MV-4-11 (cell line): ENCODE measurements around the gene ABLIM2.

Experiments
- DNase-seq: peaks from one replicate; lab custom pipeline; 2025; lab: John Stamatoyannopoulos, UW

The ABLIM2 gene

DNA sequence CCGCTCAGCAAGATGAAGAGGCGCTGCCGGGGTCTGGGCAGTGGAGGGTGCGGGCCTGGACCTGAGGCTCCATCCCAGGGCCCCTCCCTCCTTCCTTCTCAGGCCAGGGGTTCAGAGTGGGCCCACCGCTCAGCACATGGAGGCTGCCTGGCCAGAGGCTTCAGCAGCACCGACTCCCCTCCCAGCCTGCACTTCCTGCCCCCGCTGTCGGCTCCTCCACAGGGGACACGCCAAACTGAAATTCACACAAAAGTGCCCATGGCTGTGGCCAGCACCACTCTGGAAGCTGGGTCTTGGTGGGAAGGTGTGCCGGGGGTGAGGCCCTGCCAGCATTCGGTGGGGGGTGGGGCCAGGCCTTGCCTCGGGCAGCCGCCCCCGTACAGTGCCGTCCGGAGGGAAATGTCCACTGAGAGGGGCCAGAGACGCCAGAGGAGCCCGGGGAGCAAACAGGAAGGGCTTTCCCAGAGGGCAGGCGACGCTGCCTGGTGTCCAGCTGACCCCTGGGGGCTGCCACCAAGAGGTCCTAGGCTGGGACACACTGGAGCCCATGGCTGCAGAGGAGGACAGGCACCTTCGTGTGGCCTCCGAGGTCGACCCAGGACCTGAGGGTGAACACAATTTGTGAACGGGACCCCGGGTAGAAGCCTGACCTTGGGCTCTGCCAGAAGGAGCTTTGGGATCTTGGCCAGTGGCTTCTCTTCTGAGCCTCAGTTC is 134.4 kb downstream of the ABLIM2 start:
- DNase-seq, result no peak

DNA sequence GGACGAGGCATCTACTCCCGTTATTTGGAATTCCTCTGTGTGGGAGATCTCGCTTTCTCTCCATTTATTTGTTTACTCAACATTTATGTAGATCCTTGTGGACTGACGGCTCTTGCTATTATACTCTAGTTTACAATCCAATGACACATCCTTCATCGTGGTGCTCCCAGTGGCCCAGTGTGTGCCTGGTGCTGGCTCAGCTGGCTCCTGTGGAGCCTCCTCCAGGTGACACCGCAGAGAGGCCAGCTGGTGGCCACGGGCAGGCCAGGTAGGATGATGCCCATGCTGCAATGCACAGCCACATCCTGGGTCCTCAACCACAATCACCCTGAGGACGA is 134.9 kb downstream of the ABLIM2 start:
- no peak for DNase-seq

DNA sequence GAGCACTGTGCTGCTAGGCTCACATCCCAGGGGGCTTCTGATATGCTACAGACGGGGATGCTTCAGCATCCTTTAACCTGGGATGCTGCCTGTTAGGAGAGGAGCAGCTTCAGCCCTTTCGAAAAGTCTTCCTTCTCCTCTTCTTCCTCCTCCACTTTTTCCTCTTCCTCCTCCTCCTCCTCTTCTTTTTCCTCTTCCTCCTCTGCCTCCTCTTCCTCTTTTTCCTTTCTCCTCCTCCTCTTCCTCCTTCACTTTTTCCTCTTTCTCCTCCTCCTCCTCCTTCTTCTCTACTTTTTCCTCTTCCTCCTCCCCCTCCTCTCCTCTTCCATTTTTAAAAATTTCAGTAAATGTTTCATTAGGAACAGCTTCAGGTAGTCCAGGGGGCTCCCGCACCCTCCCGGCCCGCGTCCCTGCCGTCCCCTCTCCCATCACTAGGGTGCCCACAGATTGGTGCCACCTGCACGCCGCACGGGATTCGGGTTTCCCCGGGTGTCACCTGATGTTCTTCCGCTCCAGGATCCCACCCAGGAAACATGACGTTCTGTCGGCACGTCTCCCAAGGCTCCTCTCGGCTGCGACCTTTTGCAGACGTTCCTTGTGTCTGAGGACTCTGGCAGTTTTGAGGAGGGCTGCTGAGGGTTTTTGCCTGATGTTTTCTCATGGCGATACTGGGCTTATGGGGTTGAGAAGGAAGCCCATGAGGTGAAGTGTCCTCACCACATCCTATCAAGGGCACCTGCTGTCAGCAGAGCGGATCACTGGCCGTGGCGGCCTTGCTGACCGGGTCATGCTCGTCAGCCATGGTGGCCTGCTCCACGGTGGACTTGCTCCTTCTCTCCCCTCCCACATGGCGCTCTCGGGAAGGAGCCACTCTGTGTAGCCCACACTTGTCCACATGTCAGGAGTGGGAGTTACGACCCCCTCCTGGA is 135.6 kb downstream of the ABLIM2 start:
- no peak for DNase-seq

DNA sequence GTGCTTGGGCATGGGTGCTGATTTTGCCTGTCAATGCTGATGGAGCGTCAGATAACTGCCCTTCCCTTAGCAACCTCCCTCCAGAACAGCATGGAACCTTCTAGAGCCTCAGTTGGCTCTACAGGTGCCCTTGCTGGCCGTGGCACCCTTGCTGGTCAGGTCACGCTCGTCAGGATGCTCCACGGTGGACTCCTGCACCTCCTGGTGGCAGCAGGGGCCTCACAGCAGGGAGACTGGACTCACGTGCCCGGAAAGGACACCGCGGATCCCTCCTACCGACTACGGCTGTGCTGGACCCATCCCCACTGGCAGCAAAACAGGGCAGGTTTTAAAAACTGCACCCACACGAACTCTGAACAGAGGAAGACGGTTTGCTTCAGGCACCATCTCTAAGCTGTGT is 136.8 kb downstream of the ABLIM2 start:
- no peak for DNase-seq

DNA sequence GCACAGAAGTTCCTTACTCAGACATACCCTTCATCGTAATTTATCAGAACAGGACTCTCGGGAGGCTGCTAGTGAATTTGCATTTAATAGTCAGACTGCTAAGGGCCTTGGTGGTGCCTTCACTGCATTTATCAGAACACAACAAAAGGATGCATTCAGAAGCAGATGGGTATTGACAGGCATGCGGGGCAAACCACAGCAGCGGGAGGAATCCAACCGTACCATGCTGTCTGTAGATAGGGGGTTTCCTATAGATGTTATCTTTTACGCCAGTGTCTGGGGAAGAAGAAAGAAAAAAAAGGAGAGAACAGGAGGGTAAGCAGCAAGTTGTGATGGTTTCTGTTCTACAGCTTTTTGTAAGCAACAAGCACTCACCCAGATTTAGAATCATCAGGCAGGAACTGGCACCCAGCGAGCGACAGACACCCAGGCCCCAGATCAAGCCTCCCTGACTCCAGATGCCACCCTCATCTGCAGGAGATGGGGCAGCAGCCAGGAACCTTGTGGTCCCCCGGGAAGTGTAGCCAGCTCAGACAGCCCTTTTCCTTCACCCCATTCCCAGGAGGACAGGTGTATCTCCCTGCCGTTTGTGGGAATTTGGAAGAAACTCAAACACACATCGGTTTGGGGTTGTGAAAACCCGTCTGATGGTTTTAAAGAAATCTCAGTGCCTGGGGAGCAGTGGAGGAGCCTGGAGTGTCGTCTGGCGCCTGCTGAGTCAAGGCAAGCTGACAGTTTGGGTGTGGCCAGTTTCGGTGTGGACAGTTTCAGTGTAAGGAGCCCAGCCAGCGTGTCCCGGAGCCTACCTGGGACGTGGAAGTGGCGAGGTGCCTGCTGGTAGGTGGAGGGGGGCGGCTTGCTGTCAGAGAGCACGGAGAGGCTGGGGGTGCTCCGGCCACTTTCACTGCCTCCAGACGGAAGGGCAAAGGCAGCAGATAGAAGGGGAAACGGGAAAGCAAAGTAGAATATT is 138.9 kb downstream of the ABLIM2 start:
- DNase-seq, result no peak

DNA sequence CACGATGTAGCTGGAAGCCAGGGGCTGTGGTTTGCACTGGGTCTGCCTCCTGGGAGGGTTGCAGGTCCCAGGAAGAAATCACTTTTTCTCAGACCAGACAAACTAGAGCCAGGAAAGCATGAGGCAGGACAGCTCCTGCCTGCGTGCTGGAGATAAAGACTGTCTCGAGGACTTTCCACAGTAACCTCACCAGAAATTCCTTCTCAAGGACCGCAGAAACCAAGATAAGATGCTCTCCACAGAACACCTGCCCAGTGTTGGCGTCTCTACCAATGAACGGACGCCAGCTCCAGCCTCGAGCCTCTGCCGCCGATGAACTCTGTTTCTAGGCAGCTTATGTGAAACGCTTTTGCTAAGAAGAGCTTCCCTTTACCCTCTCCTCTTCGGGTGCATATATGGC is 142.1 kb downstream of the ABLIM2 start:
- no peak for DNase-seq

DNA sequence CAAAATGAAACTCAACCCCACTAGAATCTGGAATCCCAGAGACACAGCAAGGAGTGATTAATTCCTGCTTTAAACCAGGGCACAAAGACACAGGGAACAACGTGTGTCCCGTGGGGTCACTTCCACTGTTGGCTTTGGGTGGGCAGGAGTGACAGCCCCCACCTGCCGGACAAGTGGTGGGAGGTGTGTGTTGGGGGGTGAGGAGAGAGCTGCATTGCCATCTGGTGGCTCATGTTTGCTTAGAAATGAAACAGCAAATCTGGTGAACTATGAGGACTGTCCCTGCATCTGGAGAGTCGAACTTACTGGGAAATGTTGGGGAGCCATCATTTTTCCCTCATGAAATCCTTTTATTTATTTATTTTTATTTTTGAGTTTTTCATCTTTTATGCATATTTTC is 143.1 kb downstream of the ABLIM2 start:
- no peak for DNase-seq

DNA sequence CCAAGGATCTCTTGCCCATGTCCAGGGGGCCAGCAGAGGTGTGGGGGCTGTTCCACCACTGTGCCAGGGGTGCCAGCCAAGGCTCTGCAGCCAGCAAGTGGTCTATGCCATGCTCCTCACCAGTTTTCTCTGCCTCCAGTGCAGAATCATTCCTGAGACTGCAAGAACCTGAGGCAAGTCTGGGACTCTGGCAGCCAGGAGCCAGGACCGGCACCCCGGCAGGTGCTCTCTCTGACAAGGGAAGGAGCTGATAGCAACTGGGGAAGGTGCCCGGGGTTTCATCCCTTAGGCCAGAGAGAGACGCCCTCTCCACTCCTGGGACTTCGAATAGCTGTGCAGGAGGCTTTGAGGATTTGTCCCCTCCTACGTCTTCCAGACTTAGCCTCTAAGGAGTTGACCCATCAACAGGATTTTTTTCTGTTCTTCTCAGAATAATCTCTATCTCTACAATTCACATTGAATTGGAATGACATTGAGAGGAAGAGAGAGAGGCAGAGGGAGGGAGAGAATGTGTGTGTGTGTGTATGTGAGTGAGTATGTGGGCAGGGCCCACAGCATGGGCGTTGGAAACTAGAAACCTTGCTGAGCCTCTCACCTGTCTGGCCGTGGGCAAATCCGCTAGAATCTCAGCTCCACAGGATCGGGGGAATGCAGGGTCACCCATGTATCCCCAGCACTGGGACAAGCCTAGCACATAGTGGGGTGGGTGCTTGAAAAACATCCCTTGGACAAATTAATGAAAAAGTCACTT is 144.5 kb downstream of the ABLIM2 start:
- no peak for DNase-seq

DNA sequence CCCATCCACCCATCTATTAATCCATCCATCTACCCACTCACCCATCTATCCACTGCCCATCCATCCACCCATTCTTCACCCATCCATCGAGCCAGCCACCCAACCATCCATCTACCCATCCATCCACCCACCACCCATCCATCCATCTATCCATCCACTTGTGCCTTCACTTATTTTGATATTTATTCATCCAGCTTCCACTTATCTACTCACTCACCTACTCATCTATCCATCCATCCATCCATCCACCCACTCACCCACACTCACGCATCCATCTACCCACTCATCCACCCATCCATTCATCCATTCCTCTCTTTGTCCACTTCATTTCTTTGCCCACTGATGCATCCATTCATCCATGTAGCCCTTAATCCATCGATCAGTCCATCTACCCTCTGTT is 146.1 kb downstream of the ABLIM2 start:
- DNase-seq, result no peak

DNA sequence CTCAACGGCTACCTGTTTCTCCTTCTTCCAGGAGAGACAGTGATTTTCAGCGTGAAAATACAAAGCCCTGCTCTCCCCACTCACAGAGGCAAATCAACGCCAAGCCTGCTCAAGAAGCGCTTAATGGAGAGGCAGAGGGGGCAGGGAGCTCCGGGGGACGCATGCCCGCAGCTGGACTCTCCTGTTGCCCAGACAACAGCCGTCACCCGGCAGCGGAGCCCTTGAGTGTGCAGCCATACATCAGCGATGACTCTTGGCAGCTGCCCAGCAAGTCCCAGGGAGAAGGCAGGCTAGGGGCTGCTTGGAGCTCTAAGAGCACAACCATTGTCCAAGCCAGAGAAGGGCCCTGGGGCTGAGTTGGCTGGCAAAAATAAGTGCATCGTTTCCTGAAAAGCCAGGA is 148.0 kb downstream of the ABLIM2 start:
- DNase-seq, result no peak

DNA sequence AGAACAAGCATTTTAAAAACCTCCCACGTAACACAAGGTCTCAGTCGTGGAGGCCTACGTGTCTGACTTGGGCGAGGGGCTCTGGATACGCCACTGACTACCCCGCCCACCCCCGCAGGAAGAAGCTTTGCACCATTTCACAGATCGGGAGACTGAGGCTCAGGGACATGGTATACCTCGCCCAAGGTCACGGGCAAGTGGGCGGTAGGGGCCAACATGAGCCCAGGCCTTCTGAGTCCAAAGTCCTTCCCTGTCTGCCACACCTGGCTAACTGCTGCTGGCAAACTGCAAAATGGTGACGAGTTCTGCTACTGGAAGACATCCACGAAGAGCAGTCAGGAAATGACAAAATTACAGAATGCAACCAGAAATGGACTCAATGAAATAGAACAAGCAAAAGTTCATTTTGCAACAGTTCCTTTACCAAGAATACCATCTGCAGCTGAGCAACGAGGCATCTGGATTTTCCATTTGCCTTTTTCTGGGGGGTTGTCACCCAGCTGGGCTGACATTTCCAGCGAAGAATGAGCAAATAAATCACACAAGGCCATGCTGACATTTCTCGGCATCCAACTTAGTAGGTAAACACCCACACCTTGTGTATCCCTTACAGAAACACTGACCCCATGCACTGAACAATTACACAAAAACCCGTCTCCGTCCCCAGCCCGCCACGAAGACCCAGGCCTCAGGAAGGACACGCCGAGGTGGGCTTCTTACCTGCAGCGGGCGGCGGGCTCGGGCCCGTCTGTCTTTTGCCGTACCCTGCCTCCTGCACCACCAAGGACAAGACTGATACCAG is 148.7 kb downstream of the ABLIM2 start:
- DNase-seq, result no peak

DNA sequence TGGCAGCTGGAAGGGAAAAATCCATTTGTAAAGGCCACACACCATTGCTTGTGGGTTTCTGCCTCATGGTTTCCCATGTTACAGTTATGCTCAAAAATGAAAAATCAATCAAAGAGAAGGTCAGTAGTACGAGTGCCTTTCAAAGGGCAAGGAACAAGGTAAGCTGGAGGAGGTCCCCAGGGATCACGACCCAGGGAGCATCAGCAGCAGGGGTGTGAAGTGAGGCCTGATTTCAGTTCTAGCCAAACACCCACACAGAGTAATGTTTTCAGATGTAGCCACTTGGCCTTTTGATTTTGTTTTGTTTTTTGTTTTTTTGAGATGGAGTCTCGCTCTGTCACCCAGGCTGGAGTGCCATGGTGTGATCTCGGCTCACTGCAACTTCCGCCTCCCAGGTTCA is 149.5 kb downstream of the ABLIM2 start:
- no peak for DNase-seq

DNA sequence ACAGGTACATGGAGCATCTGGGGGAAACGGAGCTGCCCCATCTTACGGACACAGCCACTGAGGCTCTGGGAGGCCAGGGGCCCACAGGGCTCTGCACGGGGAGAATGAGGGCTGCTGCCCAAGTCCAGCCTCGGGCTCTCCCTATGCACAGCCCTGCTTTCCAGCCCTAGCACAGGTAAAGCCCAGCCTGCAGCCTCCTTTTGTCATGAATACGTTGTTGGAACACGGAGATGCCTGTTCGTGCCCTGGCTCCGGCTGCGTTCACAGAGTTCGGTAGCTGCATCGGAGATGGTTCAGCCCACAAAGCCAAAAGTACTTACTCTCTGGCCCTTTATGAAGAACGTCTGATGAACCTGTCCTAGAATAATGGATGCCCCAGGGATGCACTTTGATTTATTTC is 150.2 kb downstream of the ABLIM2 start:
- no peak for DNase-seq

DNA sequence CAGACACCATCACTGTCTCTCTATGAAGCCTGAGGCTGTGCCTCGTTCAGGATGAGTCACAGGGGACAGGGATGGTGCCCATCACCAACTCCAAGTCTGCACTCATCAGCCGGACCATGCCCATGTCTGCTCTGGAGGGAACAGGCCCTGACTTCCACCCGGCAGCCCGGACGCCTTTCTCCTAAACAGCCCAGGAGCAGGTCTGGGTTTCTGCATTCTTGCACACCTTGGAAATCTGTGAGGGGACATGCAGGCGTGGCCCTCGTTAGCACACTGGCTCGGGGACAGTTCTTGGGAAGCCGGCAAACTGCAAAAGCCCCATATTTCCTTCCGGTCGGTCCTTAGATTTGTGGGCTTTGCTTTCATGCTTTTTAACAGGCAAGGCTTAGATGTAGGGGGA is 151.0 kb downstream of the ABLIM2 start:
- no peak for DNase-seq

DNA sequence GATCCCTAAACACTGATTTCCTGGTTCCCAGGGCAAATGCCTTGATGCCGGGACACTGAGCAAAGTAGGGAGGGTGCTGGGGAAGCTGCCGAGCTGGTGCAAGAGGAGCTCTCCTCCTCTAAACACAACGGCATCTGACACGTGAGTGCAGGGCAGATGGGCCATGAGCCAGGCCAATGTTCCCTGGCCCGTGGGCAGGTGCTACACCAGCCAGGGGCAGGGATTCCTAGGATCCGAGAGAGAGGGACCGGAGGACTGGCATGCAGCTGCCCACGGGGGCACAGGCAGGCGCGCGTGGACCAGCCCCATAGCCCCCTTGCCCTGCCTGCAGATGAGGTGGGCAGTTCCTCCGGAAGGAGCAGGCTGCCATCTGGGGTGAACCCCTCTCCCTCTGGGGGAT is 152.1 kb downstream of the ABLIM2 start:
- DNase-seq, result no peak

DNA sequence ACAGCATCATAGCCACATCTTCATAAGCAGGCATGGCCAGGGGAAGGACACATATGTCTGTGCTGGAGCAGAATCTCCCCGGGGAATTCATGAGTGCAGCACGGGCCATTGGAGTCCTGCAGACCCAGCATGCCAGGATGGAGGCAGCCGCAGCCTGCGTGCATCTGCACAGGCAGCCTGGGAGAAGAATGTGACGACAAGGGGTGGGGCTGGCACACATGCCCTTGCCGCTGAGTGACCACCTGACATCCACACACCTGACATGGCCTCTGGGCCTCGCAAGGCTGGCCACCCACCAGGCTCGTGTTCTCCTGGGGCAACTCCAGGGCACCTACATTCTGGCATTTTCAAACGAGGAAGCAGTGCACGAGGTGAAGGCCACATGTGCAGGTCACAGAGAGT is 152.8 kb downstream of the ABLIM2 start:
- no peak for DNase-seq

DNA sequence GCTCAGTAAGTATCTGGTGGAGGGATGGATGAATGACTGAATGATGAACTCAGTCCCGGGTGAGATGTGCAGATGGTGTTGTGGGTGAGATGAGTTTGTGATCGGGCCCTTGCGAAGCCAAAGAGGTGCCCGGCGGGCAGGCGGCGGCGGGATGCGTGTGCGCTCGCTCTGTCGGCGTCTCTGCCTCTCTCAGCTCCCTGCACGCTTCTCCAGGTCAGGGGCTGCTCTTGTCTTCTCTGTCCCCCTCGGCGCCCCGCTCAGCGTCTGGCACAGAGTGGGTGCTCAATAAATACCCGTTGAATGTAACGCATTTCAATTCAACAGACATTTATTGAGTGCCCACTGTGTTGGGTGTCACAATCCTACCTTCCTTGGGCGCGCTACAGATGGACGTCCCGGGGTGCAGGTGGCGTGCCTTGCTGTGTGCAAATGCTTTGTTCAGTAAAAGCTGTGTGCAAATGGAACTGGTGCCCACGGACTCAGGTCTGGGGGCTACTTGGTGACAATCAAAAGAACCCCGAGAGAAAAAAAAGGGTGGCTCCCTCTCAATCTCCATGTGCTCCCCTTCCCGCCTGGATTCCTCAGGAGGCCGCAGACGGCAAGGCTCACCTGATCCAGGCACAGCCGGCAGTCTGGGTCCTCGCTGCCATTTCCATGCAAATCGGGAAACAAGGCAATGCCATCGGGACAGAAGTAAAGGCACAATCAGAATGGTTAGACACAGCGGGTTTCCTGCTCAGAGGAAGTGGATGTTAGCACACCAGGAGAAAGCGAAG is 153.4 kb downstream of the ABLIM2 start:
- DNase-seq, result no peak

DNA sequence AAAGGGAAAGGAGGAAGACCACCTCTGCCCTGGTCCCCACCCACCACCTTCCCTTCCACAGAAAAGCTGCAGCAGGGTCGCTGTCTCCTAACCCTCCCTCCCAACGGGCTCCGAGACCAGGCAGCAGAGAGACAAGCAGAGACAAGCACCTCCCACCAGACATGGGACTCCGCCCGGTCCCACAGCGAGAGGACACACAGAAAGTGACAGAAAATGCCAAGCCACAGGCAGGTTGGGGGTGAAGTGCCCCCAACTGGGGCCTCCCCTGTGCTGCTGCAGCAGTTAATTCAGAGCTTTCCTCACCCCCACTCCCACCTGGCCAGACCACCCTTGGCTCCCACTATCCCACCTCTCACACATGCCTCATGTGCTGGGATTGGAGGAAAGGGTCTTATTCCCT is 154.5 kb downstream of the ABLIM2 start:
- no peak for DNase-seq

DNA sequence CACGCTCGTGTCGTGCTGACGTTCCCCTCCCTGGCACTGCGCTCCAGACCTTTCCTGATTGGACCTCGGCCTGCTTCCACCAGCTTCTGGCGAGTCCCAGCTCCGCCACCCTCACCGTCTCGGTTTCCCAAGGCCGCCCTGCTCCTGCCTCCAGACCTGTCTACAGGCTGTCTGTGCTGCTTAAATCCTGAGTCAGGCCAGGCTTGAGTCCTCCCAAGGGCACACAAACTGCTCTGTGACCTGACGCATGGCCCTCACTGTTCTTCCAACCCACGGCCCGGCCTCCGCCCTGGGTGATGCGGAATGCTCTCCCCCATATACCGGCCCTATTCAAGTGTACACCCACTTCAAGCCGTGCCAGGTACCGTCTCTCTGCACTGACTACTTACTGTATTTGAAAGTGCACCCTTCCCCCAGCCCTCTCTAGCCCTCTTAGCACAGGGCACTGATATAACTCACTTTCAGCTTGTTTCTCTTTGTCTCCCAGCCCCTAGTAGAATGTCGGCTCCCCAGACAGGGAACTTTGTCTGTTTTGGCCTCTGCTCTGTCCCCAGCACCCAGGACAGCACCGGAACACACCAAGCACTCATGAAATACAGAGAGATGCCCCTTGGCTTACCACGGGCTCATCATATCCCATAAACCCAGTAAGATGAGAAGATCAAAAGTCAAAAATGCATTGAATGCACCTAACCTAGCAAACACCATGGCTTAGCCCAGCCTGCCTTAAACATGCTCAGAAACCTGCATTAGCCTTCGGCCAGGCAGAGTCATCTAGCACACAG is 155.9 kb downstream of the ABLIM2 start:
- DNase-seq, result no peak
